DOHH2 (cell line): ENCODE results near the gene RAI1.

Experiments used
- CTCF ChIP-seq: fragments of 200-600 bp; sonication (generic); IDR thresholded peaks from one replicate; pipeline ENCODE4 v1.5.1; 2014; ENCODE audit warnings: antibody characterized with exemption, mild to moderate bottlenecking, low read depth, low read length; ENCODE audit not compliant: poor library complexity, severe bottlenecking
- EZH2phosphoT487 ChIP-seq: fragments of 200-600 bp; sonication (generic); IDR thresholded peaks from 2 replicates; pipeline ENCODE4 v1.6.1; 2017; ENCODE audit warnings: borderline replicate concordance, mild to moderate bottlenecking, antibody characterized with exemption, low read length, moderate library complexity, mixed read lengths

- TF ChIP-seq CTCF (no peak), EZH2phosphoT487 (no peak)
These were observed 21.9 kb upstream of the RAI1 start for GRCh38 chr17:17659340-17659739.
